K562 (cell line): ENCODE results near the gene JUN. TPM values are rescaled to one million over a fixed set of nuclear protein-coding genes. Genes with fewer than 3 reads are reported as not detected.

Experiments
- ARNT ChIP-seq, 2 experiments: fragments of 450-650 bp; IDR thresholded peaks; 2 replicates each; pipeline ENCODE4 v1.6.1; 2016; ENCODE audit warnings: mild to moderate bottlenecking in 1 of 2
- BRD9 ChIP-seq: fragments of 450-650 bp; IDR thresholded peaks from 2 replicates; pipeline ENCODE4 v1.6.1; 2018; ENCODE audit warnings: low read depth; ENCODE audit not compliant: partially characterized antibody
- C11orf30 ChIP-seq: fragments of 450-650 bp; IDR thresholded peaks from 2 replicates; pipeline ENCODE4 v1.6.1; 2016; ENCODE audit warnings: low read depth, mild to moderate bottlenecking
- CBFB ChIP-seq: sonication (generic); formaldehyde crosslinking; IDR thresholded peaks from 2 replicates; pipeline ENCODE4 v1.4.0; 2020; ENCODE audit warnings: mild to moderate bottlenecking, missing genetic modification reagents
- CREM ChIP-seq: IDR thresholded peaks from 2 replicates; pipeline ENCODE4 v1.6.1; 2014; ENCODE audit warnings: antibody characterized with exemption, low read depth
- EP400 ChIP-seq: fragments of 450-650 bp; IDR thresholded peaks from 2 replicates; pipeline ENCODE4 v1.6.1; 2017; ENCODE audit warnings: antibody characterized with exemption, mild to moderate bottlenecking, moderate library complexity
- HDAC3 ChIP-seq: fragments of 450-650 bp; IDR thresholded peaks from 2 replicates; pipeline ENCODE4 v1.6.1; 2018; ENCODE audit warnings: borderline replicate concordance, mild to moderate bottlenecking, moderate library complexity; ENCODE audit not compliant: partially characterized antibody
- HDAC6 ChIP-seq: IDR thresholded peaks from 2 replicates; pipeline ENCODE4 v1.6.1; 2012; ENCODE audit warnings: low read depth, mild to moderate bottlenecking, control low read depth, inconsistent platforms, low read length, moderate library complexity
- MAFF ChIP-seq: IDR thresholded peaks from 2 replicates; pipeline ENCODE4 v1.6.1; 2012; ENCODE audit warnings: low read length, improper control_type of control experiment
- NELFE ChIP-seq: IDR thresholded peaks from 2 replicates; pipeline ENCODE4 v1.6.1; 2011; ENCODE audit warnings: mild to moderate bottlenecking; ENCODE audit not compliant: insufficient read depth, insufficient read length
- RB1 ChIP-seq: fragments of 450-650 bp; IDR thresholded peaks from 2 replicates; pipeline ENCODE4 v1.6.1; 2017; ENCODE audit warnings: low read depth, mild to moderate bottlenecking
- RFX1 ChIP-seq: fragments of 450-650 bp; IDR thresholded peaks from 2 replicates; pipeline ENCODE4 v1.6.1; 2016; ENCODE audit warnings: mild to moderate bottlenecking, moderate library complexity
- SIN3B ChIP-seq: fragments of 450-650 bp; IDR thresholded peaks from 2 replicates; pipeline ENCODE4 v1.6.1; 2017; ENCODE audit warnings: low read depth, mild to moderate bottlenecking, moderate library complexity
- SIRT6 ChIP-seq: IDR thresholded peaks from one replicate; pipeline ENCODE4 v1.6.1; 2012; ENCODE audit warnings: low read depth, mild to moderate bottlenecking, control low read depth, inconsistent platforms, low read length, moderate library complexity
- ZFP36 ChIP-seq: fragments of 150-350 bp; IDR thresholded peaks from 2 replicates; pipeline ENCODE4 v1.6.1; 2018; ENCODE audit warnings: low read length, low read depth; ENCODE audit not compliant: partially characterized antibody
- ZNF165 ChIP-seq: fragments of 250-450 bp; sonication (Bioruptor Pico); IDR thresholded peaks from 2 replicates; pipeline ENCODE4 v1.4.0; 2020; ENCODE audit warnings: borderline replicate concordance
- ZNF431 ChIP-seq: sonication (generic); formaldehyde crosslinking; IDR thresholded peaks from 2 replicates; pipeline ENCODE4 v1.8.0; 2022; ENCODE audit warnings: mild to moderate bottlenecking, missing genetic modification reagents
- ZNF655 ChIP-seq: fragments of 250-450 bp; sonication (Bioruptor Pico); IDR thresholded peaks from 2 replicates; pipeline ENCODE4 v1.5.0; 2021
- polyA plus RNA-seq, 8 experiments: library from polyadenylated mRNA; depleted of rRNA in 4 of 8; stranded (reverse) in 5 of 8; unstranded in 3 of 8; fragments of >200 nt; fragmentation: Nextera tagmentation in 2 of 8; fragmentation: Illumina TruSeq in 1 of 8; extraction: Ambion mirVana in 2 of 8; extraction: Trizol in 1 of 8; gene quantifications; 2 replicates each; pipeline versions ENCODE4 v1.2.1 to v1.2.3, GENCODE V29; 2011 to 2014; ENCODE audit warnings: inconsistent platforms in 1 of 8, missing spikeins in 1 of 8
- total RNA-seq, 7 experiments: library from RNA; depleted of rRNA in 6 of 7; stranded (reverse); fragments of >200 nt in 6 of 7; fragmentation: Illumina TruSeq in 2 of 7; extraction: Trizol in 2 of 7; gene quantifications; 2 replicates each; pipeline versions ENCODE4 v1.2.1 to v1.2.3, GENCODE V29; 2011 to 2021; ENCODE audit warnings: low replicate concordance in 1 of 7
- TF ChIP-seq, protein P1 (sequence below): fragments of 250-450 bp; sonication (Bioruptor Pico); IDR thresholded peaks from 2 replicates; pipeline ENCODE4 v1.8.0; 2021; ENCODE audit warnings: mild to moderate bottlenecking, moderate library complexity
- TF ChIP-seq, protein P2 (sequence below), 2 experiments: fragments of 250-450 bp in 1 of 2; fragments of 450-650 bp in 1 of 2; sonication (Bioruptor Pico) in 1 of 2; IDR thresholded peaks; 2 replicates each; pipeline versions ENCODE4 v1.6.1 to v1.8.0; 2016 to 2021; ENCODE audit warnings: mild to moderate bottlenecking in 2 of 2, moderate library complexity in 2 of 2, missing compliant biosample characterization in 1 of 2, missing genetic modification characterization in 1 of 2

The JUN gene
- total and polyA plus RNA-seq, 9 of the 15 experiments (the other 6 are each of a cell fraction or from before 2014, with no cell fraction given) = 0.32 to 23.4 (median 4.0) TPM

GRCh38 chr1:58815069-58815685 lies 31.3 kb upstream of the JUN start (continued):
- TF ChIP-seq, protein P1, sequence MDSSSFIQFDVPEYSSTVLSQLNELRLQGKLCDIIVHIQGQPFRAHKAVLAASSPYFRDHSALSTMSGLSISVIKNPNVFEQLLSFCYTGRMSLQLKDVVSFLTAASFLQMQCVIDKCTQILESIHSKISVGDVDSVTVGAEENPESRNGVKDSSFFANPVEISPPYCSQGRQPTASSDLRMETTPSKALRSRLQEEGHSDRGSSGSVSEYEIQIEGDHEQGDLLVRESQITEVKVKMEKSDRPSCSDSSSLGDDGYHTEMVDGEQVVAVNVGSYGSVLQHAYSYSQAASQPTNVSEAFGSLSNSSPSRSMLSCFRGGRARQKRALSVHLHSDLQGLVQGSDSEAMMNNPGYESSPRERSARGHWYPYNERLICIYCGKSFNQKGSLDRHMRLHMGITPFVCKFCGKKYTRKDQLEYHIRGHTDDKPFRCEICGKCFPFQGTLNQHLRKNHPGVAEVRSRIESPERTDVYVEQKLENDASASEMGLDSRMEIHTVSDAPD = peak; percentile 62; the same call in 1 of the 2 replicates
- no peak for TF ChIP-seq RFX1
- no peak for TF ChIP-seq HDAC6
- TF ChIP-seq MAFF = no peak
- peak; percentile 58 for TF ChIP-seq HDAC3
- no peak for TF ChIP-seq BRD9
- TF ChIP-seq, protein P2, sequence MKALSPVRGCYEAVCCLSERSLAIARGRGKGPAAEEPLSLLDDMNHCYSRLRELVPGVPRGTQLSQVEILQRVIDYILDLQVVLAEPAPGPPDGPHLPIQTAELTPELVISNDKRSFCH (CRISPR knock-in tag; IDR thresholded peaks at IDR 0.05) = no peak
- TF ChIP-seq, protein P2 (tag; IDR thresholded peaks at IDR 0.05) = 0 out of 2 replicates have a peak, but pooled peaks have one; percentile 43
- TF ChIP-seq CBFB = peak; percentile 93
- no peak for TF ChIP-seq ARNT (IDR thresholded peaks at IDR 0.05)
- no peak for TF ChIP-seq C11orf30
- TF ChIP-seq RB1 = peak; percentile 69
- no peak for TF ChIP-seq SIRT6
- TF ChIP-seq ZNF431 (CRISPR knock-in tag) = peak; percentile 70
- peak; percentile 49; the same call in 1 of the 2 replicates for TF ChIP-seq EP400
- TF ChIP-seq SIN3B = no peak
- TF ChIP-seq ZNF165 (CRISPR knock-in tag) = no peak
- peak; percentile 25 for TF ChIP-seq ZFP36
- no peak for TF ChIP-seq ZNF655 (CRISPR knock-in tag)
- TF ChIP-seq CREM = 0 out of 2 replicates have a peak, but pooled peaks have one; percentile 4
- no peak for TF ChIP-seq NELFE
